Measurements from ENCODE around the gene AFF4. TPM values are rescaled to one million over a fixed set of nuclear protein-coding genes. Genes with fewer than 3 reads are reported as not detected.

Gene AFF4
- polyA plus RNA-seq, 3 donors = 9.7 to 17.7 (median 17.6) TPM

DNA sequence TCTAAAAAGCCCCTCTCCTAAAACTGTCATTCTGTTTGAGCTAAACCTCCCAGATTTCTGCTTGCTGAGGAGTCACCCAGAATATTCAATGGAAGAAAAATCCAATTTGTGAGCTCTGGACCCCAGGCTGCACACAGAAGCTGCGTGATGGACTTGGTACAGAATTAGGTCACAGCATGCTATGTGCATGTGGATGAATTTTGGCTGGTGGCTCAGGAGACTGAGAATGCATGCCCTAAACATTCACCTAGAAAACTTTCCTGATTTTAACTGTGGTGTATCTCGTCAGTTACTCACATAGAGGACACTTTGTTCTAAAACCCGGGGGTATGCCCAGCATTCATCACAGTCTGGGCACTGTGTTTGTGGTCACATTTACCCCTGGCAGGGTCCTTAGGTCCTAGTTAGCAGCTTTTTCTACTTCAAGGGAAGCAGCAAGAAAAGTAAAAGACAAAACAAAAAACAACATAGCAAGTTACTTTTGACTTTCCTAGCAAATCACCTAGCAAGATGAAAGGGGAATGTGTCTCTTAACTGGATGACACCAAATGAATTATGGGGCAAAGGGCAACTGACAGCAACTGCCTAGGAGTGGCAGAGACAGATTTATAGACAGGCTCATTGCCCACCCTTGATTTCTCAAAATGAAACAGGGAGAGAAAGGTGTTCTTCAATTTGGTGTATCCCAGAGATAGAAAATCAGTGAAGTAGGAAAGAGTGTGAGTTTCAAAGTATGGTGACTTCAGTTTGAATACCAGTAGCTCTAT, 124.7 kb downstream of the AFF4 start:
- no peaks in the 10 kb centered on the region for H4K20me1 ChIP-seq (ENCODE audit: insufficient read depth, low read length)
- no peaks in the 10 kb centered on the region for H3K27me3 ChIP-seq (ENCODE audit: control insufficient read depth in 2 of 2, insufficient read depth in 2 of 2, low read length in 2 of 2)
- no peak overlapping the region for H3K4me2 ChIP-seq (replicated peaks; ENCODE audit: extremely low read depth, low read length, poor library complexity, severe bottlenecking)
- TF ChIP-seq, protein P1, sequence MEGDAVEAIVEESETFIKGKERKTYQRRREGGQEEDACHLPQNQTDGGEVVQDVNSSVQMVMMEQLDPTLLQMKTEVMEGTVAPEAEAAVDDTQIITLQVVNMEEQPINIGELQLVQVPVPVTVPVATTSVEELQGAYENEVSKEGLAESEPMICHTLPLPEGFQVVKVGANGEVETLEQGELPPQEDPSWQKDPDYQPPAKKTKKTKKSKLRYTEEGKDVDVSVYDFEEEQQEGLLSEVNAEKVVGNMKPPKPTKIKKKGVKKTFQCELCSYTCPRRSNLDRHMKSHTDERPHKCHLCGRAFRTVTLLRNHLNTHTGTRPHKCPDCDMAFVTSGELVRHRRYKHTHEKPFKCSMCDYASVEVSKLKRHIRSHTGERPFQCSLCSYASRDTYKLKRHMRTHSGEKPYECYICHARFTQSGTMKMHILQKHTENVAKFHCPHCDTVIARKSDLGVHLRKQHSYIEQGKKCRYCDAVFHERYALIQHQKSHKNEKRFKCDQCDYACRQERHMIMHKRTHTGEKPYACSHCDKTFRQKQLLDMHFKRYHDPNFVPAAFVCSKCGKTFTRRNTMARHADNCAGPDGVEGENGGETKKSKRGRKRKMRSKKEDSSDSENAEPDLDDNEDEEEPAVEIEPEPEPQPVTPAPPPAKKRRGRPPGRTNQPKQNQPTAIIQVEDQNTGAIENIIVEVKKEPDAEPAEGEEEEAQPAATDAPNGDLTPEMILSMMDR (IDR thresholded peaks at IDR 0.05) = no peak
- H3K4me3 ChIP-seq (replicated peaks in 1 of 3; ENCODE audit: low read depth in 2 of 3, low read length in 3 of 3) = peak overlapping the region in 1 of 3 experiments; percentile 52
- Mint-ChIP-seq H3K36me3 (no peaks in the 10 kb centered on the region), H3K27me3 (ENCODE audit: low read depth in 3 of 3) (peaks cover 0 to 2% (median 0%) of the 10 kb centered on the region in 3 donors), H3K9me3 (peaks cover 0 to 2% (median 0%) of the 10 kb centered on the region in 7 donors), H3K4me3 (no peak overlapping the region), H3K27ac (peak overlapping the region; percentile 22 to 94 (median 85)), H3K4me1 (peaks cover 63% of the 10 kb centered on the region)
- peaks cover 64 to 67% of the 10 kb centered on the region in 2 donors for H3K4me1 ChIP-seq (ENCODE audit: control insufficient read depth in 1 of 2, insufficient read depth in 2 of 2, low read length in 2 of 2)
- no peak for DNase-seq
- WGBS (ENCODE audit: insufficient coverage) = no CpG with 5 or more reads among the region's 3 CpGs
- H3K27ac ChIP-seq (ENCODE audit: low read depth in 1 of 2, low read length in 2 of 2) = peak overlapping the region in 1 of 2 donors; percentile 87
- H2AFZ ChIP-seq (ENCODE audit: insufficient read depth, low read depth, low read length, poor library complexity, severe bottlenecking) = no peak overlapping the region
- no peak overlapping the region for H3K9ac ChIP-seq (ENCODE audit: insufficient read depth, low read length, poor library complexity, severe bottlenecking)
- no peaks in the 10 kb centered on the region for H3K9me3 ChIP-seq (replicated peaks in 1 of 2; ENCODE audit: control insufficient read depth in 1 of 2, insufficient read depth in 1 of 2, low read length in 2 of 2)
- intact Hi-C loops (cut with micrococcal nuclease) = no loop called here
- H3K36me3 ChIP-seq (replicated peaks in 1 of 2; ENCODE audit: control insufficient read depth in 1 of 2, insufficient read depth in 2 of 2, low read length in 2 of 2) = no peaks in the 10 kb centered on the region
- H3K79me2 ChIP-seq (ENCODE audit: insufficient read depth, low read length) = no peaks in the 10 kb centered on the region

DNA sequence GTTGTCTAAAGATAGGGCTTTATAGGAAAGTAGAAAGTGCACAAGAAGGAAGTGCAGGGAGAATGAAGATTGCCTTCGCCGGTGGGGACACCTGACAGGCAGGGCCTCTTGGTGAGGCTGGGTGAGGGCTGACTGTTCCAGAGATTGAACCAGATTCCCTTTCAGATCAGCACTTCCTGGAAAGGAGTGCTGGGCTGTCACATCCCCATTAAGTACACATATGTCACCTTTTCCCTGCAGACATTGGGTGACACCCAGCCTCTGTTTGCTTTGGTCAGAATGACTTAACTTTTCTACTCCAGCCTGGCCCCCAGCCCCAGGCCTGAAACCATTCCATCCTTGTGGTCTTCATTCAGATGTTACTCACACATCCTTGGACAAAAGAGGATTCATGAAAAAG, 125.6 kb downstream of the AFF4 start:
- Histone ChIP-seq H3K4me3 (replicated peaks in 1 of 3; ENCODE audit: low read depth in 2 of 3, low read length in 3 of 3) (no peak overlapping the region), H3K36me3 (replicated peaks in 1 of 2; ENCODE audit: control insufficient read depth in 1 of 2, insufficient read depth in 2 of 2, low read length in 2 of 2) (no peaks in the 10 kb centered on the region), H3K4me1 (ENCODE audit: control insufficient read depth in 1 of 2, insufficient read depth in 2 of 2, low read length in 2 of 2) (peaks cover 64 to 67% of the 10 kb centered on the region in 2 donors), H3K27ac (ENCODE audit: low read depth in 1 of 2, low read length in 2 of 2) (peak overlapping the region in 1 of 2 donors; percentile 63), H3K9ac (ENCODE audit: insufficient read depth, low read length, poor library complexity, severe bottlenecking) (no peak overlapping the region), H3K4me2 (replicated peaks; ENCODE audit: extremely low read depth, low read length, poor library complexity, severe bottlenecking) (no peak overlapping the region), H3K27me3 (ENCODE audit: control insufficient read depth in 2 of 2, insufficient read depth in 2 of 2, low read length in 2 of 2) (no peaks in the 10 kb centered on the region), H3K79me2 (ENCODE audit: insufficient read depth, low read length) (no peaks in the 10 kb centered on the region), H3K9me3 (replicated peaks in 1 of 2; ENCODE audit: control insufficient read depth in 1 of 2, insufficient read depth in 1 of 2, low read length in 2 of 2) (no peaks in the 10 kb centered on the region), H2AFZ (ENCODE audit: insufficient read depth, low read depth, low read length, poor library complexity, severe bottlenecking) (no peak overlapping the region), H4K20me1 (ENCODE audit: insufficient read depth, low read length) (no peaks in the 10 kb centered on the region)
- H3K4me3 Mint-ChIP-seq = peak overlapping the region in 1 of 2 donors; percentile 13
- TF ChIP-seq, protein P1 (IDR thresholded peaks at IDR 0.05) = no peak
- DNase-seq = no peak
- H3K27ac Mint-ChIP-seq = peak overlapping the region; percentile 52 to 92 (median 85)
- intact Hi-C loops (cut with micrococcal nuclease) = no loop called here
- 42% methylated on average over 2 of the region's 2 CpGs for WGBS (ENCODE audit: insufficient coverage)
- H3K27me3 Mint-ChIP-seq (ENCODE audit: low read depth in 3 of 3) = peaks cover 0 to 4% (median 2%) of the 10 kb centered on the region in 3 donors
- H3K9me3 Mint-ChIP-seq = peaks cover 0 to 2% (median 0%) of the 10 kb centered on the region in 7 donors
- peaks cover 63% of the 10 kb centered on the region for H3K4me1 Mint-ChIP-seq
- H3K36me3 Mint-ChIP-seq = no peaks in the 10 kb centered on the region
